Measurements from ENCODE around the gene PRDM5. TPM values are rescaled to one million over a fixed set of nuclear protein-coding genes. Genes with fewer than 3 reads are reported as not detected.

PRDM5 gene
- polyA plus RNA-seq, 1 donor: 14.7 TPM

DNA sequence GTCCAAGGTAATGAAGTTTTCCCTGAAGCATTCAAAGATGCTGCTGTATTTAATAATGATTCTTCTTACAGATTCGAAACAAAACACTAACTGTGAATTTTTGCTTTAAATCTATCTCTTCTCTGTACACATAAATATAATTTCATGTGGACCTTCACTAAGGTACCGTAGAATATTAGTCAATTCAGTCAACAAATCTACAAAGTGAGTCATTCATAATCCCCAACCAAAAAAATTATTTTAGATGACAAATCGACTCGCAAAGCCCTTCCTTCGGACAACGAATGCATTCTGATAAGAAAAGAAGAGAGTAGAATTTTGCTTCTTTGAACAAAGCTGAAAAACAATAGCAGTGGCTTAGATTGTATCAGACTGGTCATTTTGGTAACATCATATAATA is 95.7 kb downstream of the PRDM5 start:
- 90% methylated on average over 5 of the region's 6 CpGs for WGBS (ENCODE audit: insufficient coverage, low lambda C conversion rate)
- Histone ChIP-seq H3K27ac (ENCODE audit: low read length) (no peak overlapping the region), H3K4me1 (ENCODE audit: control insufficient read depth, insufficient read depth, low read length) (no peaks in the 10 kb centered on the region), H3K27me3 (ENCODE audit: control insufficient read depth, insufficient read depth, low read length) (no peaks in the 10 kb centered on the region), H3K4me3 (ENCODE audit: low read length) (no peak overlapping the region), H3K36me3 (ENCODE audit: control insufficient read depth, insufficient read depth, low read length) (no peaks in the 10 kb centered on the region), H3K9me3 (ENCODE audit: control insufficient read depth, low read depth, low read length) (no peaks in the 10 kb centered on the region)
- no peak for DNase-seq

DNA sequence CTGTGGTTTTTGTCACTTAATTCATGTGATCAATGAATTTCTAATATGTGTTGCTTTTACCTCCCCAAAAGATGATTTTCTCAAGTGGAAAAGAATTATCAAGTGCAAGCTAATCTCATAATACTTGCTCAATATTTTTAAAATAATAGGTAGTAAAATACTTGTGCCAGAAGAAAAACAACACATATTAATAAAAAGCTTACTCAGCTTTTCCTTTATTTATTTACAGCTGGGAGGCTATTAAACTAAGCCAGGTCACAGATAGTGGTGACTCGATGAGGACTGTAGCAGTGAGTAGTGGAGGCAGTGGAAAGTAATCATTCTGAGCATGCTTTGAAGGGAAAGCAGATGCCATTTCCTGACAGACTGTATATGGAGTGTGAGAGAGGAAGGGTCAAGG is 96.1 kb downstream of the PRDM5 start:
- Histone ChIP-seq H3K27me3 (ENCODE audit: control insufficient read depth, insufficient read depth, low read length) (no peaks in the 10 kb centered on the region), H3K9me3 (ENCODE audit: control insufficient read depth, low read depth, low read length) (no peaks in the 10 kb centered on the region), H3K4me3 (ENCODE audit: low read length) (no peak overlapping the region), H3K27ac (ENCODE audit: low read length) (no peak overlapping the region), H3K4me1 (ENCODE audit: control insufficient read depth, insufficient read depth, low read length) (no peaks in the 10 kb centered on the region), H3K36me3 (ENCODE audit: control insufficient read depth, insufficient read depth, low read length) (no peaks in the 10 kb centered on the region)
- no CpG with 5 or more reads among the region's 1 CpG for whole genome bisulfite sequencing (ENCODE audit: insufficient coverage, low lambda C conversion rate)
- no peak for DNase-seq

DNA sequence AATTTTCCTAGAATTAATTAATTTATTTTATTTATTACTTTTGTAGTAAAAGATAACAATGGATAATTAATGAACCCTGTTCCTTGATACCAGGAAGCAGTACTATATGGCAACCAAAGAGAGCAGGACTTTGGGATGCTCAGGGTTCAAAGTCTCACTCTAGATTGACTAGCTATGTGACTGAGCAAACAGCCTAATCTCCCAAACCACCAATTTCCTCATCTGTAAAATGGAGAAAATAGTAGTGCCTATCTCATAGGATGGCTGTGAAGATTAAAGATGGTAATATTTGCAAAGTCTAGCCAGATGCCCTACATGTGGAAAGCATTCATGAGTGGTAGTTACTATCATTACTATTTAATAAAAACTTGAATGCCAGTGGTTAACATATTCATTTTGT is 97.6 kb downstream of the PRDM5 start:
- no peaks in the 10 kb centered on the region for H3K4me1 ChIP-seq (ENCODE audit: control insufficient read depth, insufficient read depth, low read length)
- H3K4me3 ChIP-seq (ENCODE audit: low read length): no peak overlapping the region
- H3K27me3 ChIP-seq (ENCODE audit: control insufficient read depth, insufficient read depth, low read length): no peaks in the 10 kb centered on the region
- no peaks in the 10 kb centered on the region for H3K9me3 ChIP-seq (ENCODE audit: control insufficient read depth, low read depth, low read length)
- H3K36me3 ChIP-seq (ENCODE audit: control insufficient read depth, insufficient read depth, low read length): no peaks in the 10 kb centered on the region
- peak; percentile 45 to 71 for DNase-seq
- H3K27ac ChIP-seq (ENCODE audit: low read length): no peak overlapping the region

DNA sequence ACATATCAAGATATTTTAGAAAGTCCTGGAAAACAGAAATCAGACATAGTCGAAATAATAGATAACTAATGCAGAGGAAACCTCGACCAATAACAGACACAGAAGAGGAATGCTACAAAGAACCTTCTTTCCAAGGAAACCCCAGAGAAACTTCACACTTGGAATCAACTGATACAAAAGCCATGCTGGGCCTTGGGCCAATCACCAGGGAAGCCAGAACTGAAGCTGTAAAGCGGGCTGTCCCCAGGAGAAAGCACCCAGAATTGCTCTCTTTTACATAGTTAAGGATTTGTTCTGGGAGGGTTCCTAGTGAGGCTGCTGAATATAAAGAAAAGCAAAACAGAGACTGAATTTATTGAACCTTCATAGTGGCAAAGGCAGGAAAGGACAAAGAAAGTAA is 100.5 kb downstream of the PRDM5 start:
- 96% methylated on average over 2 of the region's 3 CpGs for WGBS (ENCODE audit: insufficient coverage, low lambda C conversion rate)
- no peaks in the 10 kb centered on the region for H3K4me1 ChIP-seq (ENCODE audit: control insufficient read depth, insufficient read depth, low read length)
- H3K36me3 ChIP-seq (ENCODE audit: control insufficient read depth, insufficient read depth, low read length): no peaks in the 10 kb centered on the region
- H3K27me3 ChIP-seq (ENCODE audit: control insufficient read depth, insufficient read depth, low read length): no peaks in the 10 kb centered on the region
- no peak overlapping the region for H3K4me3 ChIP-seq (ENCODE audit: low read length)
- H3K27ac ChIP-seq (ENCODE audit: low read length): no peak overlapping the region
- no peak for DNase-seq
- no peaks in the 10 kb centered on the region for H3K9me3 ChIP-seq (ENCODE audit: control insufficient read depth, low read depth, low read length)

DNA sequence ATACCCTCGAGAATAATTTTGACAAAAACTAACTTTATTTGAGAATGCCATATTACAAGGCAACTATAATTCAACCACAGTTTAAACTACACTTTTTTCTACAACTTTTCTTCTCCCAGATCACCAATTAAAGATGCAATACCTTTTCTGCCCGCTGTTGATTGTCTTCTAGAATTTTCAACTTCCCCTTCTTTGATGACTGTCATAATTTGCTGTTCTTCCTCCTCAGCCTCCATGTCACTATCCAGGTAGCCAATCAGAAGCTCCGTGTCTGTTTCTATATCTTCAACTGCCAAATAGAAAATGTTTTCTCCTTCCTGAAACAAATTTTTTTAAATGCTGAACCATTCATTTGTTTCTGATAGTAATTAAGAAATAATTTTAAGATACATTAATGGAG is 101.5 kb downstream of the PRDM5 start:
- H3K27ac ChIP-seq (ENCODE audit: low read length): no peak overlapping the region
- no peaks in the 10 kb centered on the region for H3K9me3 ChIP-seq (ENCODE audit: control insufficient read depth, low read depth, low read length)
- no peak for DNase-seq
- H3K4me1 ChIP-seq (ENCODE audit: control insufficient read depth, insufficient read depth, low read length): no peaks in the 10 kb centered on the region
- no peak overlapping the region for H3K4me3 ChIP-seq (ENCODE audit: low read length)
- H3K27me3 ChIP-seq (ENCODE audit: control insufficient read depth, insufficient read depth, low read length): no peaks in the 10 kb centered on the region
- WGBS (ENCODE audit: insufficient coverage, low lambda C conversion rate): 100% methylated on average over 3 of the region's 3 CpGs
- peaks cover 4% of the 10 kb centered on the region for H3K36me3 ChIP-seq (ENCODE audit: control insufficient read depth, insufficient read depth, low read length)

DNA sequence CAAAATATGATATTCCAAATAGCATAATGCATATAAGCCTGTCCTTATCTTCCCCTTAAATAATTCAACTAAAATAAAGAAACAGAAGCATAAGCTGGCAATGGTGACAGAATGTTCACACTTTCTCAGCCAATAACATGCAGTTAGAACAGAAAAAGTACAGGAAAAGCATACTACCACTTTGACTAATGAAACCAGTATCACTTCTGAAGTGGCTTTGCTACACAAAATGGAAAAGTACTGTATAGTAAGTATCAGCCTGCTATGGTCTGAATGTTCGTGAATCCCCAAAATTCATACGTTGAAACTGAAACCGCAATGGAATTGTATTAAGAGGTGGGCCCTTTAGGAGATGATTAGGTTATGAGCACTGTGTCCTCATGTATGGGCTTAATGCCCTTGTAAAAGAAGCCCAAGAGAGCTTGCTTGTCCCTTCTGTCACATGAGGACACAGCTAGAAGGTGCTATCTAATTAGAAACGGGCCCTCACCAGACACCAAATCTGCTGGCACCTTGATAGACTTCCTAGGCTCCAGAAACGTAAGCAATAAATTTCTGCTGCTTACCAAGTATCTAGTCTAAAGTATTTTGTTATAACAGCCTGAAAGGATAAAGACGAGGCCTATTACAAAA is 102.6 kb downstream of the PRDM5 start:
- Histone ChIP-seq H3K4me1 (ENCODE audit: control insufficient read depth, insufficient read depth, low read length) (no peaks in the 10 kb centered on the region), H3K27me3 (ENCODE audit: control insufficient read depth, insufficient read depth, low read length) (no peaks in the 10 kb centered on the region), H3K9me3 (ENCODE audit: control insufficient read depth, low read depth, low read length) (no peaks in the 10 kb centered on the region), H3K4me3 (ENCODE audit: low read length) (no peak overlapping the region), H3K36me3 (ENCODE audit: control insufficient read depth, insufficient read depth, low read length) (peaks cover 4% of the 10 kb centered on the region), H3K27ac (ENCODE audit: low read length) (no peak overlapping the region)
- WGBS (ENCODE audit: insufficient coverage, low lambda C conversion rate): 67% methylated on average over 1 of the region's 6 CpGs
- no peak for DNase-seq

DNA sequence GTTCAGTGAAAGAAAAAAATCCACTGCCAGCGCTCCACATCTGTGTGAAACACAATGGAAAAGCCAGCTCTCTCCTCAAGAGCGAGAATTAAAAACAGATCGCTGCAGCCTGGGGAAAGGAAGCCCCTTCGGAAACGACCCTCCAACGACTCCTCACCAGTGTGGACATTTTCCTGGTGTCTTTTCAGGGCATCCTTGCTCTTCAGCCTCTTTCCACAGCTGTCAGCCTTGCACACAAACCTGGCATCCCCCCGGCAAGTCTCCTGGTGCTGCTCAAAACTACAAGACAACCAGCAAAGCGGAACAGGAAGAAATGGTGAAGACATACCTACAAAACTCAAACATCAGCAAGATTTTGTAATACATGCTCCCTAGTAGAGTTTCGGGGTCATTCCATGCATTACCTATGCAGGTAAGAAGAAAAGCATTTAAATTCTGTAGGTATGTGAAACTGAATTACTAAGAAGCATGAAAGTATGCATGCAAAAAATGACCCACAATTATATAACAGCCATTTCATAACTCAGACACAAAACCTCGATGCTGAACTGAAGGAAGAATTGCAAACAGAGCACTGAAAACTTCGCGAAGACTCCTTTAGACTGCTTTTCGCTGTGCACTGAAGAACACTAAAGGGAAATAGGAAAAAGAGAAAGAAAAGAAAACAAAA is 106.1 kb downstream of the PRDM5 start:
- Histone ChIP-seq H3K27me3 (ENCODE audit: control insufficient read depth, insufficient read depth, low read length) (no peaks in the 10 kb centered on the region), H3K4me3 (ENCODE audit: low read length) (no peak overlapping the region), H3K27ac (ENCODE audit: low read length) (no peak overlapping the region), H3K36me3 (ENCODE audit: control insufficient read depth, insufficient read depth, low read length) (peaks cover 6% of the 10 kb centered on the region), H3K4me1 (ENCODE audit: control insufficient read depth, insufficient read depth, low read length) (no peaks in the 10 kb centered on the region), H3K9me3 (ENCODE audit: control insufficient read depth, low read depth, low read length) (no peaks in the 10 kb centered on the region)
- no peak for DNase-seq
- WGBS (ENCODE audit: insufficient coverage, low lambda C conversion rate): 93% methylated on average over 5 of the region's 13 CpGs

DNA sequence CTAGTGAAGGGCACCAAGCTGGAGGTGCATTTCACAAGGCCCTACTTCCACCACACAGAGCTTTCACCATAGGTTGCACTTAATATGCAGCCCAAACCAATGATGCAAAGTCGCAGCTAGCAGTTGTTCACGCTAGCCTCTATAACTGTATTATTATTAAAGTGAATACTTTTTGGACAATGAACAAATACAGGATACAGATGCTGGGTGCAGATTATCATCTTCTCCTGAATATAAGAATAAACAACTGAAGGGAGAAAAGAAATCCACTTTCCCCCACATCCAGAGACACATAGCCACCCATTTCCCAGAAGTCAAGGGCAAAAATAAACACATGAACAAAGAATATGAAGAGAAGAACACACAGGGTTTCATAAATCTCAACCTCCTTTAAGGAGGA is 107.2 kb downstream of the PRDM5 start:
- Histone ChIP-seq H3K4me3 (ENCODE audit: low read length) (no peak overlapping the region), H3K36me3 (ENCODE audit: control insufficient read depth, insufficient read depth, low read length) (peaks cover 6% of the 10 kb centered on the region), H3K4me1 (ENCODE audit: control insufficient read depth, insufficient read depth, low read length) (no peaks in the 10 kb centered on the region), H3K9me3 (ENCODE audit: control insufficient read depth, low read depth, low read length) (no peaks in the 10 kb centered on the region), H3K27ac (ENCODE audit: low read length) (no peak overlapping the region), H3K27me3 (ENCODE audit: control insufficient read depth, insufficient read depth, low read length) (no peaks in the 10 kb centered on the region)
- WGBS (ENCODE audit: insufficient coverage, low lambda C conversion rate): 100% methylated on average over 2 of the region's 2 CpGs
- no peak for DNase-seq

DNA sequence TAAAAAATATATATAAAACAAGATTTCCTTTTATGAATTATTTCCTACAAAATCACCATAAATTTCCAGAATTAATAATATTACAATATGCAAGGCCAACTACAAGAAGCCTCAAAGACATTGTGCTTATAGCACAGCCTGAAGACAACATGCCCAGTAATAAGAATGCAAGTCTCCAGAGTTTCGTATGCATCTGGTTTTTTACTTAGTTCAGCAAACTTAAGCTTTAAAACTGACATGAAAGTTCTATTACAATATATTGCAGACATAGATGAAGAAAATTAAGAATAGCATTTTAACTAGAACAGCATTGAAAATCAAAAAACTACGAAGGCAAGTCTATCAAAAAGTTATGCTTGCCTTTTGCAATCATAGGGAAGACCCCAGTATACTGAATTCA is 107.6 kb downstream of the PRDM5 start:
- Histone ChIP-seq H3K4me3 (ENCODE audit: low read length) (no peak overlapping the region), H3K27me3 (ENCODE audit: control insufficient read depth, insufficient read depth, low read length) (no peaks in the 10 kb centered on the region), H3K4me1 (ENCODE audit: control insufficient read depth, insufficient read depth, low read length) (no peaks in the 10 kb centered on the region), H3K9me3 (ENCODE audit: control insufficient read depth, low read depth, low read length) (no peaks in the 10 kb centered on the region), H3K27ac (ENCODE audit: low read length) (no peak overlapping the region), H3K36me3 (ENCODE audit: control insufficient read depth, insufficient read depth, low read length) (peaks cover 6% of the 10 kb centered on the region)
- 100% methylated on average over 1 of the region's 2 CpGs for WGBS (ENCODE audit: insufficient coverage, low lambda C conversion rate)
- no peak for DNase-seq

DNA sequence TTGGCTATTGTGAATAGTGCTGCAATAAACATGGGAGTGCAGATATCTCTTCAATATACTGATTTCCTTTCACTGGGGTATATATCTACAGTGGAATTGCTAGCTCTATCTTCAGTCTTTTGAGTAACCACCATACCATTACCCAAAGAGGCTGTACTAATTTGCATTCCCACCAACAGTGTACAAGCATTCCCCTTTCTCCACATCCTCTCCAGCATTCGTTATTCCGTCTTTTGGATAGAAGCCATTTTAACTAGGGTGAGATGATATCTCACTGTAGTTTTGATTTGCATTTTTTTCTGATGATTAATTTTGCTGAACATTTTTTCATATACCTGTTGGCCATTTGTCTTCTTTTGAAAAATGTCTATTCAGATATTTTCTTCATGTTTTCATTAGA is 110.3 kb downstream of the PRDM5 start:
- Histone ChIP-seq H3K36me3 (ENCODE audit: control insufficient read depth, insufficient read depth, low read length) (peaks cover 12% of the 10 kb centered on the region), H3K4me3 (ENCODE audit: low read length) (no peak overlapping the region), H3K4me1 (ENCODE audit: control insufficient read depth, insufficient read depth, low read length) (no peaks in the 10 kb centered on the region), H3K9me3 (ENCODE audit: control insufficient read depth, low read depth, low read length) (peaks cover 8% of the 10 kb centered on the region), H3K27ac (ENCODE audit: low read length) (no peak overlapping the region), H3K27me3 (ENCODE audit: control insufficient read depth, insufficient read depth, low read length) (no peaks in the 10 kb centered on the region)
- no peak for DNase-seq
- WGBS (ENCODE audit: insufficient coverage, low lambda C conversion rate): 83% methylated on average over 2 of the region's 2 CpGs

DNA sequence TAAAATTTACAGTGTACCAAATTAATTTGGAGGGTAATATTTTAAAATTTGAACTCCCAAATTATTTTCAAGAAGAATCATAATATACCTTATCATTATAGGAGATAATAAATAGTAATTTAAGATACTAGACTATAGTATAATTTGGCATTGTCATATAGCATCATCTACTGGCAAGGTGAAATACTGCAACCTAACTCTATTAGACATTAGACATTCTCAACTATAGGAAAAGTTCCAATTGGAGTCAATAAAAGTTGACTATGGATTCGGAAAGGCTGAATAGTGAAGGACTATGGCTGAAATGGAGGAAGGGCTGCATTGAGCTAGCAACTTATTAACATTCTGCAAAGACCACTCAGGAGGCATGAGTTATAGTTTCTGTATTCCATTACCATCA is 113.0 kb downstream of the PRDM5 start:
- 100% methylated on average over 1 of the region's 1 CpG for WGBS (ENCODE audit: insufficient coverage, low lambda C conversion rate)
- H3K4me1 ChIP-seq (ENCODE audit: control insufficient read depth, insufficient read depth, low read length): no peaks in the 10 kb centered on the region

More for the DNA sequence above, 113.0 kb downstream of the PRDM5 start:
- Histone ChIP-seq H3K4me3 (ENCODE audit: low read length) (no peak overlapping the region), H3K27me3 (ENCODE audit: control insufficient read depth, insufficient read depth, low read length) (no peaks in the 10 kb centered on the region), H3K9me3 (ENCODE audit: control insufficient read depth, low read depth, low read length) (peaks cover 8% of the 10 kb centered on the region), H3K36me3 (ENCODE audit: control insufficient read depth, insufficient read depth, low read length) (peaks cover 8% of the 10 kb centered on the region), H3K27ac (ENCODE audit: low read length) (no peak overlapping the region)
- no peak for DNase-seq
